H1 (cell line): Measurements from ENCODE around the gene TP53I11. TPM values are rescaled to one million over a fixed set of nuclear protein-coding genes. Genes with fewer than 3 reads are reported as not detected.
A peak's percentile ranks its signal among the peaks of the same experiment; 100 is the strongest.

ENCODE experiments used
- CTCF ChIA-PET: fragments of 300-600 bp; sonication (Branson Sonifier 250); formaldehyde crosslinking; loops from one replicate; lab custom pipeline; 2021; ENCODE audit not compliant: partially characterized antibody; lab: Charles Lee
- POLR2A ChIA-PET: fragments of 300-600 bp; sonication (Branson Sonifier 250); formaldehyde crosslinking; loops from one replicate; lab custom pipeline; 2021; ENCODE audit warnings: inconsistent platforms; ENCODE audit not compliant: partially characterized antibody; lab: Charles Lee
- DNase-seq, 2 experiments: peaks; one replicate each; pipeline versions ENCODE4 v3.0.0 to v3.0.0-alpha.2; 2010 to 2022; ENCODE audit warnings: low spot score in 2 of 2, low read depth in 1 of 2, mixed read lengths in 1 of 2
- FAIRE-seq: peaks from 2 replicates; lab custom pipeline; 2011; peaks lifted over from hg19 to GRCh38; lab: Jason Lieb, UNC
- H2AFZ ChIP-seq: 2 replicates; pipeline ENCODE4 v1.8.1; 2012; ENCODE audit warnings: low read length, inconsistent platforms
- H2AK5ac ChIP-seq: 2 replicates; pipeline ENCODE4 v1.6.1; 2013; ENCODE audit warnings: low read depth, low read length
- H2BK120ac ChIP-seq: replicated peaks from 2 replicates; pipeline ENCODE3; 2013; ENCODE audit warnings: low read depth, low read length, inconsistent platforms
- H2BK12ac ChIP-seq: 2 replicates; pipeline ENCODE4 v1.6.1; 2013; ENCODE audit warnings: low read depth, low read length
- H2BK15ac ChIP-seq: 2 replicates; pipeline ENCODE4 v1.6.1; 2013; ENCODE audit warnings: low read length
- H2BK20ac ChIP-seq: 2 replicates; pipeline ENCODE4 v1.6.1; 2013; ENCODE audit warnings: low read length
- H2BK5ac ChIP-seq: 2 replicates; pipeline ENCODE4 v1.6.1; 2013; ENCODE audit warnings: low read depth, low read length
- H3K14ac ChIP-seq: 2 replicates; pipeline ENCODE4 v1.6.1; 2013; ENCODE audit warnings: inconsistent platforms; ENCODE audit not compliant: insufficient read length
- H3K18ac ChIP-seq: 2 replicates; pipeline ENCODE4 v1.6.1; 2013; ENCODE audit warnings: low read length; ENCODE audit errors: extremely low read depth
- H3K23ac ChIP-seq: 2 replicates; pipeline ENCODE4 v1.6.1; 2013; ENCODE audit warnings: inconsistent platforms; ENCODE audit not compliant: insufficient read length
- H3K23me2 ChIP-seq: 2 replicates; pipeline ENCODE4 v1.6.1; 2013; ENCODE audit warnings: low read depth, low read length
- H3K27ac ChIP-seq: 2 replicates; pipeline ENCODE4 v1.6.1; 2011; ENCODE audit warnings: low read depth, low read length, inconsistent platforms
- H3K27me3 ChIP-seq, 4 experiments: replicated peaks in 1 of 4; 1 replicate in 1 of 4; 2 replicates in 3 of 4; pipeline versions ENCODE4 v1.6.1 to v1.8.1; 2011 to 2013; ENCODE audit warnings: low read length in 3 of 4, mild to moderate bottlenecking in 3 of 4, inconsistent platforms in 2 of 4, mixed read lengths in 2 of 4, moderate library complexity in 1 of 4; ENCODE audit not compliant: control insufficient read depth in 3 of 4, insufficient read depth in 3 of 4; ENCODE audit errors: extremely low read depth in 1 of 4
- H3K36me3 ChIP-seq, 4 experiments: 2 replicates each; pipeline versions ENCODE4 v1.6.1 to v1.8.1; 2011 to 2013; ENCODE audit warnings: mild to moderate bottlenecking in 4 of 4, low read length in 3 of 4, moderate library complexity in 2 of 4, control low read depth in 1 of 4, inconsistent platforms in 1 of 4; ENCODE audit not compliant: insufficient read depth in 4 of 4, control insufficient read depth in 2 of 4
- H3K4ac ChIP-seq: replicated peaks from 2 replicates; pipeline ENCODE3; 2013; ENCODE audit warnings: low read length, low read depth, mixed read lengths, inconsistent platforms; ENCODE audit not compliant: insufficient read length
- H3K4me1 ChIP-seq, 4 experiments: replicated peaks in 1 of 4; 1 replicate in 1 of 4; 2 replicates in 3 of 4; pipeline versions ENCODE4 v1.6.1 to v1.8.1; 2011 to 2013; ENCODE audit warnings: low read length in 3 of 4, inconsistent platforms in 2 of 4, mixed read lengths in 1 of 4; ENCODE audit not compliant: insufficient read depth in 4 of 4, control insufficient read depth in 3 of 4
- H3K4me2 ChIP-seq, 2 experiments: 2 replicates each; pipeline versions ENCODE4 v1.6.1 to v1.8.1; 2011 to 2013; ENCODE audit warnings: low read depth in 2 of 2, low read length in 2 of 2, control low read depth in 1 of 2, inconsistent platforms in 1 of 2, mild to moderate bottlenecking in 1 of 2; ENCODE audit not compliant: insufficient read depth in 1 of 2
- H3K4me3 ChIP-seq, 4 experiments: fragments of 200-600, 300-600 bp in 1 of 4; sonication (generic), shearing (Covaris generic), sonication (Bioruptor Twin) in 1 of 4; 2 replicates each; pipeline versions ENCODE4 v1.5.1 to v1.8.1; 2011 to 2016; ENCODE audit warnings: low read length in 4 of 4, low read depth in 3 of 4, control low read depth in 2 of 4, inconsistent platforms in 2 of 4, mild to moderate bottlenecking in 2 of 4, mixed read lengths in 1 of 4, moderate library complexity in 1 of 4; ENCODE audit not compliant: insufficient read depth in 2 of 4; ENCODE audit errors: extremely low read depth in 1 of 4
- H3K56ac ChIP-seq: replicated peaks from 2 replicates; pipeline ENCODE3; 2013; ENCODE audit warnings: low read depth, mild to moderate bottlenecking, mixed read lengths, low read length, inconsistent platforms; ENCODE audit not compliant: insufficient read length
- H3K79me1 ChIP-seq: 2 replicates; pipeline ENCODE4 v1.6.1; 2013; ENCODE audit warnings: low read depth, low read length, control low read depth
- H3K79me2 ChIP-seq, 2 experiments: 2 replicates each; pipeline versions ENCODE4 v1.6.1 to v1.8.1; 2012 to 2013; ENCODE audit warnings: low read length in 2 of 2, mild to moderate bottlenecking in 2 of 2, inconsistent platforms in 1 of 2; ENCODE audit not compliant: insufficient read depth in 2 of 2, control insufficient read depth in 1 of 2
- H3K9ac ChIP-seq, 4 experiments: replicated peaks in 1 of 4; 1 replicate in 1 of 4; 2 replicates in 3 of 4; pipeline versions ENCODE4 v1.6.1 to v1.8.1; 2011 to 2013; ENCODE audit warnings: low read depth in 3 of 4, low read length in 3 of 4, control low read depth in 2 of 4, mild to moderate bottlenecking in 2 of 4, moderate library complexity in 2 of 4, inconsistent platforms in 1 of 4; ENCODE audit errors: extremely low read depth in 1 of 4
- H3K9me3 ChIP-seq, 2 experiments: 2 replicates each; pipeline versions ENCODE4 v1.6.1 to v1.8.1; 2012 to 2013; ENCODE audit warnings: mild to moderate bottlenecking in 2 of 2, moderate library complexity in 2 of 2, control low read depth in 1 of 2, inconsistent platforms in 1 of 2, low read depth in 1 of 2, low read length in 1 of 2, mixed read lengths in 1 of 2; ENCODE audit not compliant: insufficient read depth in 2 of 2
- H4K20me1 ChIP-seq, 2 experiments: replicated peaks in 1 of 2; 2 replicates each; pipeline versions ENCODE3 to v1.8.1; 2011 to 2013; ENCODE audit warnings: inconsistent platforms in 2 of 2, low read length in 2 of 2, mild to moderate bottlenecking in 1 of 2; ENCODE audit not compliant: insufficient read depth in 2 of 2, control insufficient read depth in 1 of 2
- H4K5ac ChIP-seq: 2 replicates; pipeline ENCODE4 v1.6.1; 2013; ENCODE audit warnings: low read length, low read depth, mixed read lengths, inconsistent platforms; ENCODE audit not compliant: insufficient read length
- H4K8ac ChIP-seq: 2 replicates; pipeline ENCODE4 v1.8.0; 2013; ENCODE audit warnings: mild to moderate bottlenecking, moderate library complexity, low read length, inconsistent platforms; ENCODE audit not compliant: insufficient read depth; ENCODE audit errors: extremely low read depth
- H4K91ac ChIP-seq: replicated peaks from 2 replicates; pipeline ENCODE3; 2013; ENCODE audit warnings: low read length, mixed read lengths, inconsistent platforms; ENCODE audit not compliant: insufficient read length
- BACH1 ChIP-seq: IDR thresholded peaks from 2 replicates; pipeline ENCODE4 v1.6.1; 2012; ENCODE audit warnings: low read length, improper control_type of control experiment
- HDAC6 ChIP-seq: IDR thresholded peaks from one replicate; pipeline ENCODE4 v1.7.1; 2012; ENCODE audit warnings: low read depth, mild to moderate bottlenecking, inconsistent platforms, low read length, moderate library complexity
- SIX5 ChIP-seq: IDR thresholded peaks from 2 replicates; pipeline ENCODE4 v1.6.1; 2011; ENCODE audit warnings: mild to moderate bottlenecking, low read depth, low read length
- WGBS, 2 experiments: shearing (Covaris generic) in 1 of 2; methylation state at CpG; one replicate each; pipeline versions ENCODE4 v1.1.6 to v1.1.7; 2013 to 2015; ENCODE audit warnings: low lambda C conversion rate in 2 of 2, mixed read lengths in 2 of 2, inconsistent platforms in 1 of 2, low coverage in 1 of 2, missing lambda C conversion rate in 1 of 2; ENCODE audit not compliant: insufficient replicate concordance in 2 of 2, insufficient coverage in 1 of 2, insufficient read length in 1 of 2; ENCODE audit errors: extremely low coverage in 1 of 2, missing lambda C conversion rate in 1 of 2; 5-methylcytosine and 5-hydroxymethylcytosine counted together
- polyA plus RNA-seq, 7 experiments: library from polyadenylated mRNA; depleted of rRNA in 3 of 7; stranded (reverse) in 5 of 7; unstranded in 2 of 7; fragments of >200 nt in 5 of 7; fragments of 200-250 nt in 2 of 7; gene quantifications; 1 replicate in 5 of 7; 2 replicates in 1 of 7; 4 replicates in 1 of 7; pipeline versions ENCODE4 v1.2.1 to v1.2.3, GENCODE V29; 2011 to 2013; ENCODE audit warnings: missing spikeins in 2 of 7, mixed read lengths in 2 of 7
- total RNA-seq: library from RNA; stranded (reverse); fragmentation: NEBNext Ultra II Directional; extraction: Animal tissue kit (Norgen Biotek cat#: 25700); gene quantifications from 2 replicates; pipeline ENCODE4 v1.2.1, GENCODE V29; 2021

The TP53I11 gene
- total and polyA plus RNA-seq, 2 of the 8 experiments (the other 6 are each of a cell fraction or from before 2014, with no cell fraction given) = 34.0 to 46.3 TPM

- no peak for DNase-seq
- H4K91ac ChIP-seq = no peak overlapping the region
- H3K56ac ChIP-seq = no peak overlapping the region
- H2BK15ac ChIP-seq = no peak overlapping the region
- H3K4ac ChIP-seq = no peak overlapping the region
- no peak overlapping the region; the same call in 1 of the 2 replicates for H4K8ac ChIP-seq
- no peak overlapping the region for H3K4me3 ChIP-seq
- H2AK5ac ChIP-seq = no peak overlapping the region
- no peak overlapping the region for H4K5ac ChIP-seq
- ChIA-PET CTCF (interaction anchor here (0.7 to 38.2 kb wide), 6 partner anchors 10 to 119 kb away, joined by 3 to 731 read pairs (median 4); no protein-coding TSS in a partner anchor), POLR2A (no interaction called here)
- H2AFZ ChIP-seq = no peak overlapping the region
- H3K23me2 ChIP-seq = no peaks in the 10 kb centered on the region
- WGBS, 2 experiments = 77% methylated on average over 5 of the region's 5 CpGs; no CpG with 5 or more reads in 1 of the 2 experiments
- no peak overlapping the region for H2BK120ac ChIP-seq
- H3K18ac ChIP-seq = no peak overlapping the region
- H3K36me3 ChIP-seq = no peaks in the 10 kb centered on the region
- no peaks in the 10 kb centered on the region for H3K9me3 ChIP-seq
- H3K23ac ChIP-seq = no peak overlapping the region
- no peaks in the 10 kb centered on the region for H3K79me1 ChIP-seq
- H4K20me1 ChIP-seq = no peaks in the 10 kb centered on the region
- no peaks in the 10 kb centered on the region for H3K27me3 ChIP-seq
- H2BK5ac ChIP-seq = no peak overlapping the region
- FAIRE-seq = no peak
- no peaks in the 10 kb centered on the region for H3K79me2 ChIP-seq
- H3K27ac ChIP-seq = no peak overlapping the region
- TF ChIP-seq BACH1 (no peak), HDAC6 (no peak), SIX5 (no peak)
- 0 out of 7 replicates have a peak, but pooled peaks cover 0 to 4% (median under 1%) of the 10 kb centered on the region in 4 experiments for H3K4me1 ChIP-seq
- no peak overlapping the region for H3K9ac ChIP-seq
- H3K14ac ChIP-seq = no peak overlapping the region
- H3K4me2 ChIP-seq = no peak overlapping the region
- peak overlapping the region; percentile 10; the same call in 1 of the 2 replicates for H2BK12ac ChIP-seq
- no peak overlapping the region for H2BK20ac ChIP-seq
Observed at GRCh38 chr11:44990665-44991064, 40.0 kb upstream of the TP53I11 start.
